Osteoblast (primary cell): ENCODE data around the gene RPS27. TPM values are rescaled to one million over a fixed set of nuclear protein-coding genes. Genes with fewer than 3 reads are reported as not detected.
"Not testable (repeated sequence)": the region's sequence is repeated elsewhere in the genome, so short reads cannot be mapped to it uniquely, and the experiment has no call there.

Experiments
- DNase-seq: peaks from one replicate; pipeline ENCODE4 v3.0.0; 2011; ENCODE audit warnings: low spot score, mixed read lengths; ENCODE audit not compliant: insufficient read length; ENCODE audit errors: missing footprints
- H2AFZ ChIP-seq: 2 replicates; pipeline ENCODE4 v1.6.0; 2011; ENCODE audit warnings: mild to moderate bottlenecking, low read length
- H3K27ac ChIP-seq: 2 replicates; pipeline ENCODE4 v1.5.1; 2011; ENCODE audit warnings: mild to moderate bottlenecking, low read depth, low read length, moderate library complexity
- H3K27me3 ChIP-seq: 2 replicates; pipeline ENCODE4 v1.6.0; 2012; ENCODE audit warnings: mild to moderate bottlenecking, control low read depth, inconsistent platforms, low read length, moderate library complexity; ENCODE audit not compliant: insufficient read depth
- H3K36me3 ChIP-seq: 2 replicates; pipeline ENCODE4 v1.5.1; 2011; ENCODE audit warnings: mild to moderate bottlenecking, low read length, control low read depth, moderate library complexity; ENCODE audit not compliant: insufficient read depth
- H3K4me1 ChIP-seq: 2 replicates; pipeline ENCODE4 v1.5.1; 2011; ENCODE audit warnings: mild to moderate bottlenecking, low read length, control low read depth, moderate library complexity; ENCODE audit not compliant: insufficient read depth
- H3K4me2 ChIP-seq: 2 replicates; pipeline ENCODE4 v1.6.0; 2011; ENCODE audit warnings: mild to moderate bottlenecking, low read length; ENCODE audit not compliant: insufficient read depth
- H3K4me3 ChIP-seq: fragments of 200-600 bp; sonication (generic); 3 replicates; pipeline ENCODE4 v1.5.1; 2012; ENCODE audit warnings: mild to moderate bottlenecking, low read length, inconsistent platforms; ENCODE audit not compliant: insufficient read depth
- H3K79me2 ChIP-seq: 2 replicates; pipeline ENCODE4 v1.6.0; 2012; ENCODE audit warnings: mild to moderate bottlenecking, low read length, control low read depth, inconsistent platforms; ENCODE audit not compliant: insufficient read depth
- H3K9me3 ChIP-seq: 2 replicates; pipeline ENCODE4 v1.5.1; 2011; ENCODE audit warnings: low read depth, low read length, control low read depth
- H4K20me1 ChIP-seq: 2 replicates; pipeline ENCODE4 v1.6.0; 2012; ENCODE audit warnings: mild to moderate bottlenecking, low read length, control low read depth; ENCODE audit not compliant: insufficient read depth
- CTCF ChIP-seq: IDR thresholded peaks from 2 replicates; pipeline ENCODE4 v1.5.1; 2011; ENCODE audit warnings: mild to moderate bottlenecking, low read depth, low read length, moderate library complexity; ENCODE audit errors: extremely low read depth
- total RNA-seq: library from RNA; depleted of rRNA; stranded (reverse); fragments of >200 nt; gene quantifications from 2 replicates; pipeline ENCODE4 v1.2.3, GENCODE V29; 2012

RPS27 gene
- total RNA-seq, 1 donor, result 1,441 TPM

- Histone ChIP-seq H3K79me2 (peaks cover 16% of the 10 kb centered on the region), H3K27ac (peak overlapping the region; percentile 99), H3K4me2 (peak overlapping the region; percentile 83), H3K36me3 (peaks cover 28% of the 10 kb centered on the region), H3K4me1 (peaks cover 22% of the 10 kb centered on the region), H3K4me3 (peak overlapping the region; percentile 96), H2AFZ (peak overlapping the region; percentile 69), H3K9me3 (no peaks in the 10 kb centered on the region), H3K27me3 (no peaks in the 10 kb centered on the region), H4K20me1 (peaks cover 10% of the 10 kb centered on the region)
- TF ChIP-seq CTCF, result no peak
- no peak for DNase-seq
Measured at GRCh38 chr1:153991151-153991630, 629 bp downstream of the RPS27 start.

GRCh38 chr1:153991806-153992205 lies 1.2 kb downstream of the RPS27 start:
- TF ChIP-seq CTCF, result no peak
- peaks cover 10% of the 10 kb centered on the region for H4K20me1 ChIP-seq
- H2AFZ ChIP-seq, result no peak overlapping the region
- peaks cover 16% of the 10 kb centered on the region for H3K79me2 ChIP-seq
- no peak for DNase-seq
- H3K27me3 ChIP-seq, result no peaks in the 10 kb centered on the region
- H3K9me3 ChIP-seq, result no peaks in the 10 kb centered on the region
- peaks cover 28% of the 10 kb centered on the region for H3K36me3 ChIP-seq
- peaks cover 16% of the 10 kb centered on the region for H3K4me1 ChIP-seq
- peak overlapping the region; percentile 83 for H3K4me2 ChIP-seq
- H3K4me3 ChIP-seq, result peak overlapping the region; percentile 96
- H3K27ac ChIP-seq, result peak overlapping the region; percentile 99

DNA sequence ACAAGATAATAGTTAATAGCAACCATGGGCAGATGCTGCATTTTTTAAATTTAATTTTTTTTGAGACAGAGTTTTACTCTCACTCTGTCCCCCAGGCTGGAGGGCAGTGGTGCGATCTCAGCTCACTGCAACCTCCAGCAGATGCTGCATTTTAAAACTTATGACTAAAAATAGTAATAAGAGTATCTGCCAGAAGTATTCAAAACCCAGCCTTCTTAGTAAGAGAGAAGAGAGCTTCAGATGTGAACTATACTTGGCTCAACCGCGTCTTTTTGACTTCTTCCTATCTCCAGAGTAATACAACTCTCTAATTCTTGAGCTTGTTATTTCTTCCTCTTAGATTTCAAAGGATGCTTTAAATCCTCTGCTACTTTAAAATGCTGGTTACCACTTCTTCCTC lies 4.6 kb downstream of the RPS27 start:
- Histone ChIP-seq H3K27ac (no peak overlapping the region), H3K79me2 (peaks cover 16% of the 10 kb centered on the region), H2AFZ (no peak overlapping the region), H4K20me1 (peaks cover 10% of the 10 kb centered on the region), H3K36me3 (peaks cover 28% of the 10 kb centered on the region), H3K4me2 (no peak overlapping the region), H3K4me3 (no peak overlapping the region), H3K27me3 (no peaks in the 10 kb centered on the region), H3K4me1 (peaks cover 14% of the 10 kb centered on the region), H3K9me3 (no peaks in the 10 kb centered on the region)
- no peak for TF ChIP-seq CTCF
- DNase-seq, result no peak

- H3K9me3 ChIP-seq, result no peaks in the 10 kb centered on the region
- no peak overlapping the region for H2AFZ ChIP-seq
- H3K36me3 ChIP-seq, result peaks cover 28% of the 10 kb centered on the region
- H3K79me2 ChIP-seq, result peaks cover 15% of the 10 kb centered on the region
- H3K4me1 ChIP-seq, result peaks cover 14% of the 10 kb centered on the region
- H3K4me2 ChIP-seq, result no peak overlapping the region
- no peak overlapping the region for H3K27ac ChIP-seq
- H3K4me3 ChIP-seq, result no peak overlapping the region
- peaks cover 10% of the 10 kb centered on the region for H4K20me1 ChIP-seq
- TF ChIP-seq CTCF, result no peak
- no peaks in the 10 kb centered on the region for H3K27me3 ChIP-seq
- DNase-seq, result no peak
Measured at GRCh38 chr1:153995640-153996039, 5.1 kb downstream of the RPS27 start.

- not testable (repeated sequence) for H3K4me3 ChIP-seq, H4K20me1 ChIP-seq, H3K27ac ChIP-seq, H3K79me2 ChIP-seq, H2AFZ ChIP-seq, H3K4me2 ChIP-seq, H3K27me3 ChIP-seq, H3K9me3 ChIP-seq, DNase-seq
- peaks cover 26% of the 10 kb centered on the region for H3K36me3 ChIP-seq
- H3K4me1 ChIP-seq, result peaks cover 14% of the 10 kb centered on the region
Measured at GRCh38 chr1:153996882-153997281, 6.3 kb downstream of the RPS27 start.
